Ovary (tissue), 9 donors: ENCODE results near the gene DDIT4. TPM values are rescaled to one million over a fixed set of nuclear protein-coding genes. Genes with fewer than 3 reads are reported as not detected.
"Not testable (repeated sequence)": the region's sequence is repeated elsewhere in the genome, so short reads cannot be mapped to it uniquely, and the experiment has no call there.

Experiments
- DNase-seq, 5 donors: peaks; one replicate each; pipeline ENCODE4 v3.0.0-alpha.2; 2019 to 2020
- H3K27ac ChIP-seq, 2 donors: fragments of 200-600 bp; one replicate each; pipeline versions ENCODE4 v1.5.1 to v1.8.0; 2019 to 2022
- H3K27me3 ChIP-seq: fragments of 200-600 bp; one replicate; pipeline ENCODE4 v1.8.0; 2022
- H3K36me3 ChIP-seq: fragments of 200-600 bp; sonication (generic); one replicate; pipeline ENCODE4 v1.5.1; 2019
- H3K4me1 ChIP-seq: one replicate; pipeline ENCODE4 v1.8.1; 2013; ENCODE audit warnings: mild to moderate bottlenecking, moderate library complexity; ENCODE audit not compliant: insufficient read depth
- H3K4me3 ChIP-seq: fragments of 200-600 bp; sonication (generic); one replicate; pipeline ENCODE4 v1.5.1; 2017
- H3K9me3 ChIP-seq, 2 donors: fragments of 200-600 bp in 1 of 2; sonication (generic) in 1 of 2; one replicate each; pipeline versions ENCODE4 v1.5.1 to v1.8.1; 2013 to 2019; ENCODE audit warnings: mild to moderate bottlenecking in 1 of 2, moderate library complexity in 1 of 2
- CTCF ChIP-seq, 3 donors: fragments of 450-650 bp in 2 of 3; fragments of 200-600 bp in 1 of 3; IDR thresholded peaks; one replicate each; pipeline versions ENCODE4 v1.5.1 to v1.8.0; 2016 to 2022; ENCODE audit warnings: antibody characterized with exemption in 3 of 3, mild to moderate bottlenecking in 1 of 3
- EP300 ChIP-seq: sonication (generic); formaldehyde crosslinking; IDR thresholded peaks from one replicate; pipeline ENCODE4 v1.6.1; 2017; ENCODE audit warnings: antibody characterized with exemption
- POLR2A ChIP-seq: fragments of 450-650 bp; IDR thresholded peaks from one replicate; pipeline ENCODE4 v1.6.1; 2017; ENCODE audit warnings: antibody characterized with exemption, mild to moderate bottlenecking, moderate library complexity
- WGBS, 3 donors: extraction: QIAGEN DNeasy Blood & Tissue Kit in 1 of 3; methylation state at CpG; one replicate each; pipeline versions ENCODE4 v1.1.5 to v1.1.7; 2013 to 2017; 5-methylcytosine and 5-hydroxymethylcytosine counted together
- intact Hi-C, 4 donors: fragments of 100-400 bp; cut with DNase I; formaldehyde crosslinking; loops; one replicate each; pipeline versions ENCODE4 v1.11.0 to v1.15.1; 2022 to 2023
- polyA plus RNA-seq, 2 donors: library from polyadenylated mRNA; stranded (reverse); fragments of 200-250 nt in 1 of 2; fragments of 350-450 nt in 1 of 2; fragmentation: Illumina TruSeq in 1 of 2; extraction: RNeasy Lipid Tissue Mini Kit (QIAGEN cat#74804) in 1 of 2; gene quantifications; one replicate each; pipeline ENCODE4 v1.2.3, GENCODE V29; 2013 to 2014
- total RNA-seq, 7 donors: library from RNA; depleted of rRNA in 2 of 7; stranded (reverse); fragments of >200 nt in 2 of 7; fragmentation: NEBNext Ultra II Directional in 3 of 7; extraction: Animal tissue kit (Norgen Biotek cat#: 25700) in 3 of 7; gene quantifications; one replicate each; pipeline versions ENCODE4 v1.1.0 to v1.2.4, GENCODE V29; 2016 to 2023
- donor health status: DM: no; HTN: no; CAD: no; lungs with moderate emphysema.
- donor health status: DM: no; HTN: no; CAD: no.
- donor health status: Bipolar disorder and iron deficiency.
- donor health status: DM: yes; HTN: yes; CAD: no.
- donor health status: DM: no; HTN: no; CAD: no.
- donor health status: DM: yes; HTN: yes; CAD: no.

Gene DDIT4
- total and polyA plus RNA-seq, 9 donors: 46.6 to 1,952 (median 524) TPM

DNA sequence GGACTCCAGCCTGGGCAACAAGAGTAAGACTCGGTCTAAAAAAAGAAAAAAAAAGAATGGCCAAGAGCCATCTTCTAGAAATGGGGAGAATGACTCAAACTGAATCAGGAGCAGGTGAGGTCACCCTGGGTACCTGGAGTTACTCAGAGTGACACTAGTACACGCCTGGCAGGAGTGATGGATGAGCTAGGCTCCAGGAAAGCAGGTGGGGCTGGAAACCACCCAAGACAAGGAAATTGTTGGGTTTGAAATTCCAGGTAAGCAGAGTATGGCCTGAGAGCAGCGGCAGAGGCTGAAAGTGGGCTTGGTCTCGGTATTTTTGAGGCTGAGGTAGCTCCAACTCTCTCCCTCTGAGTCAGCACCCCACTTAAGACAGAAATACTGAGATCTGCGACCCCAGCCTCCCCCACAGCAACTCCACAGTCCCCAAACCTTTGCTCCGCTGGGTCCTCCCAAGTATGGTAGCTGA, 18.5 kb downstream of the DDIT4 start:
- WGBS, 3 donors: 71 to 79% (median 75%) methylated on average over 6 of the region's 6 CpGs
- H3K27me3 ChIP-seq: no peaks in the 10 kb centered on the region
- no peak overlapping the region for H3K4me3 ChIP-seq
- no peaks in the 10 kb centered on the region for H3K36me3 ChIP-seq
- no peaks in the 10 kb centered on the region for H3K9me3 ChIP-seq
- intact Hi-C loops: no loop called here
- H3K27ac ChIP-seq: no peak overlapping the region
- peaks cover 1% of the 10 kb centered on the region for H3K4me1 ChIP-seq
- TF ChIP-seq POLR2A: no peak
- TF ChIP-seq EP300: no peak
- no peak for TF ChIP-seq CTCF (IDR thresholded peaks at IDR 0.05)
- DNase-seq: no peak

DNA sequence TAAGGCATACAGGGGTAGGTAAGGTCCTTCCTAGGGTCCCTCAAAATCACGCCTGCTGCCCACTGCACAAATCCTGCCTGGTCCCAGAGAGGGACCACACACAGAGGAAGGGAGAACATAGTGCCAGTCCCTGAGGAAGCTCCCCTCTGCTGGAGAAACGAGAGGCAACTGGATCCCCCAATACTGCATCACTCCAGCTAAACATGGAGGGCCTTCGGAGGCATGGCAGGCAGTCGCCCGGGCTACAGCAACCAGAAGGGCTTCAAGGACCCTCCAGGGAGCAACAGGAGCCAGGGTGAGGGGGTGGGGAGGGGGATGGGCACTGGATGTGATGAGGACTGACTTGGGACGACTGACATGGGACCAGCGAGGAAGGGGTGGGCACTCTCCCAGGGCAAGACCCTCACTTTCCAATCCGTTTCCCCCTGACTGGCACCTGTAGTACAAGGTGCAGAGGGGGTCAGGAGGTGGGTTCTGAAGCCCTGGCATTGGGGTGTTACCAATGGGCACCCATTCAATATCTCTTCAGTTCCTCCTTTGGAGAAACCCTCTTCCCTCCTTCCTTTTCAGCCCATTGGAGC, 21.7 kb downstream of the DDIT4 start:
- H3K27ac ChIP-seq: no peak overlapping the region
- intact Hi-C loops: loop anchor here in 1 of 4 donors (2.0 kb wide), 1 partner anchor 19 kb away; no protein-coding TSS in a partner anchor
- H3K4me3 ChIP-seq: no peak overlapping the region
- DNase-seq: peak in 1 of 5 donors; percentile 27
- no peaks in the 10 kb centered on the region for H3K27me3 ChIP-seq
- TF ChIP-seq EP300: no peak
- no peak for TF ChIP-seq POLR2A
- no peak for TF ChIP-seq CTCF (IDR thresholded peaks at IDR 0.05)
- WGBS, 3 donors: 72 to 81% (median 74%) methylated on average over 8 of the region's 8 CpGs
- H3K4me1 ChIP-seq: peaks cover 4% of the 10 kb centered on the region
- no peaks in the 10 kb centered on the region for H3K36me3 ChIP-seq
- H3K9me3 ChIP-seq: no peaks in the 10 kb centered on the region

GRCh38 chr10:72296829-72297280, 23.1 kb downstream of the DDIT4 start:
- H3K4me1 ChIP-seq, H3K36me3 ChIP-seq, DNase-seq, H3K9me3 ChIP-seq, intact Hi-C loops, H3K27me3 ChIP-seq: not testable (repeated sequence)
- Histone ChIP-seq H3K4me3 (peak overlapping the region; percentile 48), H3K27ac (peak overlapping the region in 1 of 2 donors; percentile 95)
- 58 to 68% (median 58%) methylated on average over 19 of the region's 19 CpGs for WGBS, 3 donors

- Histone ChIP-seq H3K27ac (peak overlapping the region; percentile 92 to 95), H3K36me3 (no peaks in the 10 kb centered on the region), H3K9me3 (no peaks in the 10 kb centered on the region), H3K4me3 (peak overlapping the region; percentile 48), H3K4me1 (peaks cover 4% of the 10 kb centered on the region), H3K27me3 (no peaks in the 10 kb centered on the region)
- DNase-seq: peak; percentile 83 to 87 (median 85)
- intact Hi-C loops: no loop called here
- TF ChIP-seq EP300: peak; percentile 63
- peak; percentile 41 for TF ChIP-seq POLR2A
- TF ChIP-seq CTCF (IDR thresholded peaks at IDR 0.05): no peak
- WGBS, 3 donors: 1 to 4% (median 1%) methylated on average over 30 of the region's 30 CpGs
Measured at GRCh38 chr10:72297281-72297804, 23.6 kb downstream of the DDIT4 start.
